Measurements from ENCODE around the gene GMCL2.

The GMCL2 gene

GRCh38 chr5:178142642-178143041 lies 44.5 kb downstream of the GMCL2 start:
- no peak overlapping the region for H3K4me3 ChIP-seq (ENCODE audit: low read depth, low read length)
- TF ChIP-seq POLR2A (IDR thresholded peaks at IDR 0.05; ENCODE audit: extremely low read depth, insufficient read length) (no peak), MYC (IDR thresholded peaks at IDR 0.05; ENCODE audit: low read depth, low read length) (no peak)
- TF ChIP-seq, protein P1, sequence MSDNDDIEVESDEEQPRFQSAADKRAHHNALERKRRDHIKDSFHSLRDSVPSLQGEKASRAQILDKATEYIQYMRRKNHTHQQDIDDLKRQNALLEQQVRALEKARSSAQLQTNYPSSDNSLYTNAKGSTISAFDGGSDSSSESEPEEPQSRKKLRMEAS (IDR thresholded peaks at IDR 0.05; ENCODE audit: low read depth, low read length), result no peak
- TF ChIP-seq, protein P2, sequence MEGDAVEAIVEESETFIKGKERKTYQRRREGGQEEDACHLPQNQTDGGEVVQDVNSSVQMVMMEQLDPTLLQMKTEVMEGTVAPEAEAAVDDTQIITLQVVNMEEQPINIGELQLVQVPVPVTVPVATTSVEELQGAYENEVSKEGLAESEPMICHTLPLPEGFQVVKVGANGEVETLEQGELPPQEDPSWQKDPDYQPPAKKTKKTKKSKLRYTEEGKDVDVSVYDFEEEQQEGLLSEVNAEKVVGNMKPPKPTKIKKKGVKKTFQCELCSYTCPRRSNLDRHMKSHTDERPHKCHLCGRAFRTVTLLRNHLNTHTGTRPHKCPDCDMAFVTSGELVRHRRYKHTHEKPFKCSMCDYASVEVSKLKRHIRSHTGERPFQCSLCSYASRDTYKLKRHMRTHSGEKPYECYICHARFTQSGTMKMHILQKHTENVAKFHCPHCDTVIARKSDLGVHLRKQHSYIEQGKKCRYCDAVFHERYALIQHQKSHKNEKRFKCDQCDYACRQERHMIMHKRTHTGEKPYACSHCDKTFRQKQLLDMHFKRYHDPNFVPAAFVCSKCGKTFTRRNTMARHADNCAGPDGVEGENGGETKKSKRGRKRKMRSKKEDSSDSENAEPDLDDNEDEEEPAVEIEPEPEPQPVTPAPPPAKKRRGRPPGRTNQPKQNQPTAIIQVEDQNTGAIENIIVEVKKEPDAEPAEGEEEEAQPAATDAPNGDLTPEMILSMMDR (IDR thresholded peaks at IDR 0.05; ENCODE audit: low read depth, low read length), result no peak
- no peak for DNase-seq (ENCODE audit: low read depth)

- no peak for DNase-seq (ENCODE audit: low read depth)
- TF ChIP-seq MYC (IDR thresholded peaks at IDR 0.05; ENCODE audit: low read depth, low read length) (no peak), POLR2A (IDR thresholded peaks at IDR 0.05; ENCODE audit: extremely low read depth, insufficient read length) (no peak)
- TF ChIP-seq, protein P1 (IDR thresholded peaks at IDR 0.05; ENCODE audit: low read depth, low read length), result no peak
- TF ChIP-seq, protein P2 (IDR thresholded peaks at IDR 0.05; ENCODE audit: low read depth, low read length), result no peak
- H3K4me3 ChIP-seq (ENCODE audit: low read depth, low read length), result no peak overlapping the region
Observed at GRCh38 chr5:178141550-178141949, 45.6 kb downstream of the GMCL2 start.

- no peak overlapping the region for H3K4me3 ChIP-seq (ENCODE audit: low read depth, low read length)
- DNase-seq (ENCODE audit: low read depth), result no peak
- TF ChIP-seq, protein P1 (IDR thresholded peaks at IDR 0.05; ENCODE audit: low read depth, low read length), result no peak
- TF ChIP-seq POLR2A (IDR thresholded peaks at IDR 0.05; ENCODE audit: extremely low read depth, insufficient read length) (no peak), MYC (IDR thresholded peaks at IDR 0.05; ENCODE audit: low read depth, low read length) (no peak)
- TF ChIP-seq, protein P2 (IDR thresholded peaks at IDR 0.05; ENCODE audit: low read depth, low read length), result no peak
Observed at GRCh38 chr5:178137991-178138390, 49.2 kb downstream of the GMCL2 start.

DNA sequence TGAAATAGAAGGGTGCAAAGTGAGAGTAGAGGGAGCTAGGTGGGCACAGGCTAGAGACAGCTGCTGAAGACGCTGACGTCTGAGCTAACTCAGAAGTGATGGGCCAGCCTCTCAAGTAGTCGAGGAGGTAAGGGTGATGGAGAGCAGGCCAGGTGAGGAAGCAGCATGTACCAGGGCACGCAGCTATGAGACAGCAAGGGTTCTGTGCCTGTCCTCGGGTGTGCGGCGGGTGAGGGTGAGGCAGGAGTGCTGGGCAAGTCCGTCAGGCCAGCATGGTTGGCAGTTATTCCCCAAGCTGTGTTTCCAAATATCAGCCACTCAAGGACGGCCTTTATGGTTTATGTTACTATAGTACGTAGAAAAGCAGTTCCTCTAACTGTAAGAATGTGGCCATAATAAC lies 50.2 kb downstream of the GMCL2 start:
- no peak for DNase-seq (ENCODE audit: low read depth)
- TF ChIP-seq, protein P1 (IDR thresholded peaks at IDR 0.05; ENCODE audit: low read depth, low read length), result no peak
- TF ChIP-seq, protein P2 (IDR thresholded peaks at IDR 0.05; ENCODE audit: low read depth, low read length), result no peak
- TF ChIP-seq MYC (IDR thresholded peaks at IDR 0.05; ENCODE audit: low read depth, low read length) (no peak), POLR2A (IDR thresholded peaks at IDR 0.05; ENCODE audit: extremely low read depth, insufficient read length) (no peak)

More for the DNA sequence above, 50.2 kb downstream of the GMCL2 start:
- no peak overlapping the region for H3K4me3 ChIP-seq (ENCODE audit: low read depth, low read length)
